A673 (cell line): ENCODE data around the gene TMEM217.

Experiments used
- EZH2 ChIP-seq: fragments of 200-600 bp; sonication (generic); IDR thresholded peaks from 2 replicates; pipeline ENCODE4 v1.6.1; 2017; ENCODE audit warnings: borderline replicate concordance, low read depth, mild to moderate bottlenecking, mixed read lengths, antibody characterized with exemption, low read length; ENCODE audit not compliant: poor library complexity, severe bottlenecking
- TF ChIP-seq, protein P1 (sequence below): fragments of 300-800, 200-600 bp; sonication (generic); conservative IDR thresholded peaks from 2 replicates; pipeline ENCODE4 v1.5.1; 2017; ENCODE audit warnings: low read depth, mild to moderate bottlenecking, antibody characterized with exemption, low read length, moderate library complexity, mixed read lengths

- TF ChIP-seq, protein P1, sequence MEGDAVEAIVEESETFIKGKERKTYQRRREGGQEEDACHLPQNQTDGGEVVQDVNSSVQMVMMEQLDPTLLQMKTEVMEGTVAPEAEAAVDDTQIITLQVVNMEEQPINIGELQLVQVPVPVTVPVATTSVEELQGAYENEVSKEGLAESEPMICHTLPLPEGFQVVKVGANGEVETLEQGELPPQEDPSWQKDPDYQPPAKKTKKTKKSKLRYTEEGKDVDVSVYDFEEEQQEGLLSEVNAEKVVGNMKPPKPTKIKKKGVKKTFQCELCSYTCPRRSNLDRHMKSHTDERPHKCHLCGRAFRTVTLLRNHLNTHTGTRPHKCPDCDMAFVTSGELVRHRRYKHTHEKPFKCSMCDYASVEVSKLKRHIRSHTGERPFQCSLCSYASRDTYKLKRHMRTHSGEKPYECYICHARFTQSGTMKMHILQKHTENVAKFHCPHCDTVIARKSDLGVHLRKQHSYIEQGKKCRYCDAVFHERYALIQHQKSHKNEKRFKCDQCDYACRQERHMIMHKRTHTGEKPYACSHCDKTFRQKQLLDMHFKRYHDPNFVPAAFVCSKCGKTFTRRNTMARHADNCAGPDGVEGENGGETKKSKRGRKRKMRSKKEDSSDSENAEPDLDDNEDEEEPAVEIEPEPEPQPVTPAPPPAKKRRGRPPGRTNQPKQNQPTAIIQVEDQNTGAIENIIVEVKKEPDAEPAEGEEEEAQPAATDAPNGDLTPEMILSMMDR = no peak
- TF ChIP-seq EZH2 = no peak
Measured at GRCh38 chr6:37177935-37178517, 79.9 kb downstream of the TMEM217 start.
